ENCODE measurements around the gene IFNA21.
"Not testable (repeated sequence)": the region's sequence is repeated elsewhere in the genome, so short reads cannot be mapped to it uniquely, and the experiment has no call there.

Gene IFNA21

GRCh38 chr9:21166560-21166959 lies at the start of gene IFNA21:
Gene IFNA21 (minus strand): TSS chr9:21166660. CDS start chr9:21166612, 48 bp downstream.
- H3K4me3 ChIP-seq (ENCODE audit: low read depth, low read length) = not testable (repeated sequence)

GRCh38 chr9:21213411-21214326 lies 47.2 kb upstream of the IFNA21 start:
- peak; percentile 84 for TF ChIP-seq CTCF (IDR thresholded peaks at IDR 0.05; ENCODE audit: low read depth, low read length)
- not testable (repeated sequence) for H3K4me3 ChIP-seq (ENCODE audit: low read depth, low read length)
- DNase-seq (ENCODE audit: low read depth) = peak; percentile 65

More at GRCh38 chr9:21166560-21166959, at the start of gene IFNA21:
- DNase-seq (ENCODE audit: low read depth) = not testable (repeated sequence)

- not testable (repeated sequence) for H3K4me3 ChIP-seq (ENCODE audit: low read depth, low read length); DNase-seq (ENCODE audit: low read depth)
These were observed 45.7 kb upstream of the IFNA21 start for GRCh38 chr9:21212160-21212559.

- not testable (repeated sequence) for DNase-seq (ENCODE audit: low read depth); H3K4me3 ChIP-seq (ENCODE audit: low read depth, low read length)
These were observed 44.3 kb upstream of the IFNA21 start for GRCh38 chr9:21210782-21211181.

GRCh38 chr9:21210311-21210710 lies 43.9 kb upstream of the IFNA21 start:
- no peak overlapping the region for H3K4me3 ChIP-seq (ENCODE audit: low read depth, low read length)
- DNase-seq (ENCODE audit: low read depth) = no peak
- no peak for TF ChIP-seq MYC (IDR thresholded peaks at IDR 0.05; ENCODE audit: low read depth, low read length)
- TF ChIP-seq CTCF (IDR thresholded peaks at IDR 0.05; ENCODE audit: low read depth, low read length) = no peak
- no peak for TF ChIP-seq POLR2A (IDR thresholded peaks at IDR 0.05; ENCODE audit: extremely low read depth, insufficient read length)
- TF ChIP-seq MAX (IDR thresholded peaks at IDR 0.05; ENCODE audit: low read depth, low read length) = no peak

- H3K4me3 ChIP-seq (ENCODE audit: low read depth, low read length) = not testable (repeated sequence)
These were observed 40.6 kb upstream of the IFNA21 start, which contains the start of gene IFNA10 for GRCh38 chr9:21207043-21207442. Gene IFNA10 (minus strand): TSS chr9:21207143. CDS start chr9:21207097, 46 bp downstream.

GRCh38 chr9:21205204-21205603 lies 38.7 kb upstream of the IFNA21 start:
- no peak for DNase-seq (ENCODE audit: low read depth)

More at GRCh38 chr9:21207043-21207442, 40.6 kb upstream of the IFNA21 start, which contains the start of gene IFNA10:
- DNase-seq (ENCODE audit: low read depth) = not testable (repeated sequence)

GRCh38 chr9:21202105-21202504 lies 35.6 kb upstream of the IFNA21 start, which contains the start of gene IFNA7:
Gene IFNA7 (minus strand): TSS chr9:21202205. CDS start chr9:21202165, 40 bp downstream.
- DNase-seq (ENCODE audit: low read depth); H3K4me3 ChIP-seq (ENCODE audit: low read depth, low read length): not testable (repeated sequence)

More at GRCh38 chr9:21205204-21205603, 38.7 kb upstream of the IFNA21 start:
- H3K4me3 ChIP-seq (ENCODE audit: low read depth, low read length) = no peak overlapping the region
- TF ChIP-seq POLR2A (IDR thresholded peaks at IDR 0.05; ENCODE audit: extremely low read depth, insufficient read length) (no peak), MYC (IDR thresholded peaks at IDR 0.05; ENCODE audit: low read depth, low read length) (no peak), MAX (IDR thresholded peaks at IDR 0.05; ENCODE audit: low read depth, low read length) (no peak), CTCF (IDR thresholded peaks at IDR 0.05; ENCODE audit: low read depth, low read length) (no peak)
